SIG-M5 treated with dmso at 0.1 percent for 504 hours (cell line): Measurements from ENCODE around the gene ZNF8.
"Not testable (repeated sequence)": the region's sequence is repeated elsewhere in the genome, so short reads cannot be mapped to it uniquely, and the experiment has no call there.

Source experiments
- DNase-seq: peaks from one replicate; lab custom pipeline; 2025; ENCODE audit not compliant: unreplicated experiment; lab: John Stamatoyannopoulos, UW

ZNF8 gene

GRCh38 chr19:58278541-58279041 is at the start of gene ZNF8:
Gene ZNF8 (plus strand): TSS chr19:58278955. CDS start chr19:58279082, 127 bp downstream.
- DNase-seq: peak; percentile 90

- no peak for DNase-seq
These were observed 49.5 kb upstream of the ZNF8 start for GRCh38 chr19:58229255-58229639.

- DNase-seq: no peak
These were observed 41.4 kb upstream of the ZNF8 start for GRCh38 chr19:58237324-58237723.

- DNase-seq: no peak
These were observed 35.4 kb upstream of the ZNF8 start for GRCh38 chr19:58243351-58243750.

- DNase-seq: no peak
These were observed 29.9 kb upstream of the ZNF8 start for GRCh38 chr19:58248886-58249285.

GRCh38 chr19:58252102-58252685 is 26.6 kb upstream of the ZNF8 start:
- DNase-seq: no peak

- DNase-seq: not testable (repeated sequence)
These were observed 20.5 kb upstream of the ZNF8 start for GRCh38 chr19:58258259-58258658.

- DNase-seq: no peak
These were observed 17.2 kb upstream of the ZNF8 start for GRCh38 chr19:58261600-58261967.

- no peak for DNase-seq
These were observed 16.5 kb upstream of the ZNF8 start for GRCh38 chr19:58261968-58262921.

- no peak for DNase-seq
These were observed 15.8 kb upstream of the ZNF8 start for GRCh38 chr19:58262922-58263296.

- DNase-seq: no peak
These were observed 13.7 kb upstream of the ZNF8 start for GRCh38 chr19:58265100-58265499.

- no peak for DNase-seq
These were observed 10.4 kb upstream of the ZNF8 start for GRCh38 chr19:58268344-58268743.

GRCh38 chr19:58274771-58275201 is 4.0 kb upstream of the ZNF8 start:
- no peak for DNase-seq

GRCh38 chr19:58275564-58275963 is 3.2 kb upstream of the ZNF8 start:
- no peak for DNase-seq

- DNase-seq: no peak
These were observed 1.6 kb upstream of the ZNF8 start for GRCh38 chr19:58277197-58277596.

GRCh38 chr19:58277748-58278540 is 811 bp upstream of the ZNF8 start:
- DNase-seq: peak; percentile 4

GRCh38 chr19:58279042-58279924 is 528 bp downstream of the ZNF8 start:
- DNase-seq: no peak

GRCh38 chr19:58279925-58280316 is 1.2 kb downstream of the ZNF8 start:
- DNase-seq: no peak

- no peak for DNase-seq
These were observed 5.4 kb downstream of the ZNF8 start for GRCh38 chr19:58284199-58284598.

GRCh38 chr19:58291943-58292342 is 13.2 kb downstream of the ZNF8 start:
- no peak for DNase-seq
